Epithelial cell of umbilical artery (primary cell): ENCODE data around the gene OR2T29. TPM values are rescaled to one million over a fixed set of nuclear protein-coding genes. Genes with fewer than 3 reads are reported as not detected.

Source experiments
- total RNA-seq: library from RNA; depleted of rRNA; stranded (reverse); fragments of >200 nt; gene quantifications from 2 replicates; pipeline ENCODE4 v1.2.3, GENCODE V29; 2014

Gene OR2T29
- not detected in 2 replicates for total RNA-seq

DNA sequence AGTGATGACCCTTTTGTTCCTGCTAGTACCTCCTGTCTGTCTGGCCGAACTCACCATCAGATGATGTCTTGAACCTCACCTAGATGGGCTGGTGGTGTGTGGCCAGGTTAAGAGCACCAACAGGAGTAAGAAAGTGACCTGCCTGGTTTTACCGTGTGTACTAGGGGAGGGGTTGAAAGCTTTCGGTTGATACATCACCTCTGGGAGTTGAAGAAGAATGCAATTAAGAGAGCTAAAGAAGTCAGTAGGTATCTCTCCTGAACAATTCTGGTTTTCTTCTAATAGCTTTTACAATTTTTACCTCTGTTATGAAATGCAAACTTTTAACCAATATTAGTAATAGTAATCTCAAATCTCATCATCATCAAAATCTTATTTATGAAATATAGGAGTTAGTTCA, at the start of gene OR2T29:
Gene OR2T29 (minus strand): TSS at position 101 of the 400 bp plus-strand sequence. CDS start 3,281 bp downstream, outside the sequence.

DNA sequence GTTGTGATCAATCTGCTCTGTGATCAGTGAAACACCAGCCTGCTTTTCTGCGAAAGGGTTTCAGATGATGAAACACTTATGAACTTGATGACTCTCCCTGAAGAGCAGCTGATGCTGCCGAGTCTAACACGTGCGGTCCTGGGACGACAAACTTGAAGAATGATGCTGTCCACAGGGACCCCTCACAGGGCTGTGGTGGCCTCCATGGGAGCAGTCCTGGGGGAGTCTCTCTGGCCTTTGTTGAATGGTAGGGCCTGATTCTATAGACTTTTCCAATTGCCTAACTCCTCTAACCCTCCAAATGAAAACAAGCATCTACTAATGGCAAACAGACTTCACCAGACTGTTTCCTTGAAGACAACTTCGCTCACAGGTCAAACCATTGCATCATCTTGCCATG, 35.0 kb upstream of the OR2T29 start, which contains the start of gene OR2T10:
Gene OR2T10 (minus strand): TSS at position 112 of the 400 bp plus-strand sequence. CDS start 3,932 bp downstream, outside the sequence.

DNA sequence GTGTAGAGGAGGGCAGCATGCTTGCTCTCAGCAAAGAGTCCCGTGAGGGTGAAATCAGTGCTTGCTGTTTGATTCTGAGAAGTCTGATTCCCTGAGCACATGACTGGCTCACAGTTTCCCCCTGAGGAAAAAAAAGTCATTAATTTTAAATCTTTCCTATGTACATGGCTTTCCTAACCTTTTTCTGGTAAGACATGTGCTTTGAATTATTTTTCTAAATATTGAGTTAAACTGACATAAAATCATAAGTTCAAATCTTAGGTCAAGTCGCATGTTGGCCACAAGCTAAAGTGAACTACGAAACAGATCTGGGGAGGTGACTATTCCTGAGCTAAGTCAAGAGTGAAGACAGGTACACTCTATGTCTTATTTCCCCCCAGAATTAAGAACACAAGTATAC, 12.1 kb upstream of the OR2T29 start, which contains the start of gene OR2T34:
Gene OR2T34 (minus strand): TSS at position 101 of the 400 bp plus-strand sequence. CDS start 0 bp downstream, at position 101.

DNA sequence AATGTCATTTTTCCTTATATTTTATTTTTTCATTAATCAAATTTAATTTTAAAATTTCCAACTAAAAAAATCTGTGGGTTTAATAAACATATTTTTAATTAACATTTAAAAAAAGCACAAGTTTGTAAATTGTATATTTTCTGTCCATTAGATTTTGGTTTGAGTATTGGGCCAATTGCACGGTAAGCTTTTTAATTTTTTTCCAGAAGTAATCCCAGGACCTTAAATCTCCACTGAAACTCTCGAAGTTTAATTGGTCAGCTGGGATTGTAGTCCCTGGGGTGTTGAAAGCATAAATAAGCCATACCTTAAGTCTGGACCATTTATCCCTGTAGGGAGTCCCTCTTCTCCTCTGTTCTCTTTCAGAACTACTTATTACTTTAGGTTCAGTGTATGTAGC, 54.8 kb downstream of the OR2T29 start, which contains the start of gene OR2G6:
Gene OR2G6 (plus strand): TSS at position 301 of the 400 bp plus-strand sequence. CDS start 13,574 bp downstream, outside the sequence.

Other genes starting within 250 kb of the OR2T29 start
- not detected in 2 replicates for gene OR2M7, start 238.2 kb downstream of the OR2T29 start, total RNA-seq
- gene OR14C36, start 214.0 kb downstream of the OR2T29 start, total RNA-seq = not detected in 2 replicates
- gene OR2T4, start 201.1 kb downstream of the OR2T29 start, total RNA-seq = not detected in 2 replicates
- not detected in 2 replicates for gene OR2T6, start 187.0 kb downstream of the OR2T29 start, total RNA-seq
- gene OR2T1, start 159.7 kb downstream of the OR2T29 start, total RNA-seq = not detected in 2 replicates
- gene OR2T2, start 117.1 kb downstream of the OR2T29 start, total RNA-seq = not detected in 2 replicates
- gene OR2T3, start 89.4 kb downstream of the OR2T29 start, total RNA-seq = not detected in 2 replicates
- gene OR2T5, start 74.2 kb downstream of the OR2T29 start, total RNA-seq = not detected in 2 replicates
- not detected in 2 replicates for gene OR2G6, start 54.7 kb downstream of the OR2T29 start, total RNA-seq
- gene OR2T34, start 12.0 kb upstream of the OR2T29 start, total RNA-seq = not detected in 2 replicates
- not detected in 2 replicates for gene OR2T10, start 34.9 kb upstream of the OR2T29 start, total RNA-seq
- gene OR2T11, start 72.3 kb upstream of the OR2T29 start, total RNA-seq = not detected in 2 replicates
- not detected in 2 replicates for gene OR2T35, start 82.5 kb upstream of the OR2T29 start, total RNA-seq
- not detected in 2 replicates for gene OR2T27, start 92.8 kb upstream of the OR2T29 start, total RNA-seq
- not detected in 2 replicates for gene OR14I1, start 140.0 kb upstream of the OR2T29 start, total RNA-seq
- not detected in 2 replicates for gene LYPD8, start 193.0 kb upstream of the OR2T29 start, total RNA-seq